A549 (cell line): ENCODE data around the gene PCTP.

ENCODE experiments used
- BCL3 ChIP-seq: fragments of >200 bp; sonication (Bioruptor Twin); formaldehyde crosslinking; IDR thresholded peaks from 3 replicates; pipeline ENCODE4 v1.6.1; 2016
- BHLHE40 ChIP-seq: IDR thresholded peaks from 2 replicates; pipeline ENCODE4 v1.6.1; 2012; ENCODE audit warnings: low read depth, low read length, inconsistent platforms
- CHD2 ChIP-seq: fragments of 150-350 bp; IDR thresholded peaks from 2 replicates; pipeline ENCODE4 v1.6.1; 2014; ENCODE audit warnings: low read length; ENCODE audit not compliant: partially characterized antibody
- CHD4 ChIP-seq: fragments of 200-600 bp; sonication (generic); IDR thresholded peaks from 2 replicates; pipeline ENCODE4 v1.6.1; 2016; ENCODE audit warnings: antibody characterized with exemption, mild to moderate bottlenecking, borderline replicate concordance
- CTCF ChIP-seq: fragments of >200 bp; sonication (Bioruptor Twin); formaldehyde crosslinking; IDR thresholded peaks from 3 replicates; pipeline ENCODE4 v1.5.1; 2016
- GATA3 ChIP-seq: IDR thresholded peaks from 2 replicates; pipeline ENCODE4 v1.6.1; 2012; ENCODE audit warnings: borderline replicate concordance
- HEYL ChIP-seq: fragments of 250-450 bp; sonication (Bioruptor Pico); IDR thresholded peaks from 2 replicates; pipeline ENCODE4 v1.8.0; 2021; ENCODE audit warnings: mild to moderate bottlenecking, moderate library complexity
- MAX ChIP-seq: IDR thresholded peaks from 2 replicates; pipeline ENCODE4 v1.6.1; 2012
- NFE2L2 ChIP-seq: fragments of 150-350 bp; conservative IDR thresholded peaks from 2 replicates; pipeline ENCODE4 v1.6.1; 2014; ENCODE audit warnings: low read length
- POLR2A ChIP-seq: IDR thresholded peaks from 2 replicates; pipeline ENCODE4 v1.6.1; 2012; ENCODE audit warnings: mild to moderate bottlenecking, low read length
- USF2 ChIP-seq: fragments of 450-650 bp; IDR thresholded peaks from 2 replicates; pipeline ENCODE4 v1.6.1; 2014; ENCODE audit warnings: antibody characterized with exemption

GRCh38 chr17:55730808-55731207, 20.0 kb upstream of the PCTP start:
- TF ChIP-seq CTCF, result no peak
- no peak for TF ChIP-seq GATA3
- no peak for TF ChIP-seq BCL3
- TF ChIP-seq POLR2A, result no peak
- TF ChIP-seq BHLHE40, result no peak
- no peak for TF ChIP-seq NFE2L2
- no peak for TF ChIP-seq USF2
- no peak for TF ChIP-seq CHD2
- no peak for TF ChIP-seq CHD4
- no peak for TF ChIP-seq MAX
- no peak for TF ChIP-seq HEYL (CRISPR knock-in tag)
